Measurements from ENCODE around the gene ENPP6. TPM values are rescaled to one million over a fixed set of nuclear protein-coding genes. Genes with fewer than 3 reads are reported as not detected.

ENPP6 gene
- polyA plus RNA-seq, 1 experiment: not detected

DNA sequence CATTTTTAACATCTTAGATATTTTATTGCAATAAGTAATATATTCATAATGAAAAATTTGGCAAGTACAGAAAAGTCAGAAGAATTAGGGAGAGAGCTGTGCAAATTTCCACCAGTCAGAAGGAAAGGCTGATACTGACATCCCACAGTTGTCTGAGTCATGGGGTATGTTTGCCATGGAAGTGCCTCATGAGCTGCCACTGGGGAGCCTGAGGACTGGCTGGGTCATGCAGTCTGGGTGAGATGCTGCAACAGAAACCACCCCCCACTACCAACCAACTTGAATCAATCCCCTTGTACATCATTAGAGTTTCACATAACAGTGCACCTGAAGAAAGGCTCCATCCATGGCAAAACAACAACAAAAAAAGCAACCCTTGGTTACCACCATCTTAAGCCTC, 45.2 kb upstream of the ENPP6 start:
- DNase-seq (ENCODE audit: low read depth): no peak
- TF ChIP-seq, protein P1, sequence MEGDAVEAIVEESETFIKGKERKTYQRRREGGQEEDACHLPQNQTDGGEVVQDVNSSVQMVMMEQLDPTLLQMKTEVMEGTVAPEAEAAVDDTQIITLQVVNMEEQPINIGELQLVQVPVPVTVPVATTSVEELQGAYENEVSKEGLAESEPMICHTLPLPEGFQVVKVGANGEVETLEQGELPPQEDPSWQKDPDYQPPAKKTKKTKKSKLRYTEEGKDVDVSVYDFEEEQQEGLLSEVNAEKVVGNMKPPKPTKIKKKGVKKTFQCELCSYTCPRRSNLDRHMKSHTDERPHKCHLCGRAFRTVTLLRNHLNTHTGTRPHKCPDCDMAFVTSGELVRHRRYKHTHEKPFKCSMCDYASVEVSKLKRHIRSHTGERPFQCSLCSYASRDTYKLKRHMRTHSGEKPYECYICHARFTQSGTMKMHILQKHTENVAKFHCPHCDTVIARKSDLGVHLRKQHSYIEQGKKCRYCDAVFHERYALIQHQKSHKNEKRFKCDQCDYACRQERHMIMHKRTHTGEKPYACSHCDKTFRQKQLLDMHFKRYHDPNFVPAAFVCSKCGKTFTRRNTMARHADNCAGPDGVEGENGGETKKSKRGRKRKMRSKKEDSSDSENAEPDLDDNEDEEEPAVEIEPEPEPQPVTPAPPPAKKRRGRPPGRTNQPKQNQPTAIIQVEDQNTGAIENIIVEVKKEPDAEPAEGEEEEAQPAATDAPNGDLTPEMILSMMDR (IDR thresholded peaks at IDR 0.05; ENCODE audit: insufficient read depth, low read depth, low read length): no peak
- H3K4me3 ChIP-seq (ENCODE audit: low read depth, low read length): no peak overlapping the region
- no peaks in the 10 kb centered on the region for H3K36me3 ChIP-seq (ENCODE audit: control insufficient read depth, insufficient read depth, low read length)
- POLR2A ChIA-PET: no interaction called here
- CTCF ChIA-PET: interaction anchor here (1.0 to 6.6 kb wide), 8 partner anchors 8 to 280 kb away, joined by 3 to 49 read pairs (median 6); no protein-coding TSS in a partner anchor
- H3K27me3 ChIP-seq (ENCODE audit: control insufficient read depth, insufficient read depth, low read length): no peaks in the 10 kb centered on the region; the same call in 1 of the 2 replicates

DNA sequence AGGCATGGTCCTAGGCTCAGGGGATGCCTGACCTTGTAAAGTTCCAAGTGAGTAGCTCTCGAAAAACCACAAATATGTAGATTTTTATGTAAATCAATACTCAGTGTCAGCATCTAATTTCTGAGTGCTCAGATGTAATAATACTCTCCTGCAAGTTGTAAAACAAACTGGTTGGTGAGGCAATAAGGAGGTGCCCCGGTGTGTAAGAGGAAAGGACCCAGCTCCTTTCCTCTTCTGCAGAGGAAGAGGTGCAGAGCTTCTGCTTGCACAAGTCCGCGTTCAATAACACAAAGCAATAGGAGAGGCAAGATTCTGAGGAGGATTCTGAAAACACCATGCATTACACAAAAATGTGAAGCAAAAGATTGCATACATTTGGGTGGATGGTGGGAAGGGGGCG, 43.6 kb upstream of the ENPP6 start:
- ChIA-PET CTCF (interaction anchor here (0.6 to 6.6 kb wide), 8 partner anchors 9 to 484 kb away, joined by 3 to 39 read pairs (median 4); no protein-coding TSS in a partner anchor), POLR2A (no interaction called here)
- Histone ChIP-seq H3K27me3 (ENCODE audit: control insufficient read depth, insufficient read depth, low read length) (no peaks in the 10 kb centered on the region; the same call in 1 of the 2 replicates), H3K4me3 (ENCODE audit: low read depth, low read length) (no peak overlapping the region), H3K36me3 (ENCODE audit: control insufficient read depth, insufficient read depth, low read length) (no peaks in the 10 kb centered on the region)
- TF ChIP-seq, protein P1 (IDR thresholded peaks at IDR 0.05; ENCODE audit: insufficient read depth, low read depth, low read length): no peak
- DNase-seq (ENCODE audit: low read depth): no peak

- TF ChIP-seq, protein P1 (IDR thresholded peaks at IDR 0.05; ENCODE audit: insufficient read depth, low read depth, low read length): no peak
- POLR2A ChIA-PET: no interaction called here
- Histone ChIP-seq H3K4me3 (ENCODE audit: low read depth, low read length) (no peak overlapping the region), H3K36me3 (ENCODE audit: control insufficient read depth, insufficient read depth, low read length) (no peaks in the 10 kb centered on the region), H3K27me3 (ENCODE audit: control insufficient read depth, insufficient read depth, low read length) (no peaks in the 10 kb centered on the region; the same call in 1 of the 2 replicates)
- no peak for DNase-seq (ENCODE audit: low read depth)
- CTCF ChIA-PET: interaction anchor here (0.8 to 5.7 kb wide), 4 partner anchors 7 to 279 kb away, joined by 3 to 39 read pairs (median 4); no protein-coding TSS in a partner anchor
These were observed 42.2 kb upstream of the ENPP6 start for GRCh38 chr4:184259866-184260265.

DNA sequence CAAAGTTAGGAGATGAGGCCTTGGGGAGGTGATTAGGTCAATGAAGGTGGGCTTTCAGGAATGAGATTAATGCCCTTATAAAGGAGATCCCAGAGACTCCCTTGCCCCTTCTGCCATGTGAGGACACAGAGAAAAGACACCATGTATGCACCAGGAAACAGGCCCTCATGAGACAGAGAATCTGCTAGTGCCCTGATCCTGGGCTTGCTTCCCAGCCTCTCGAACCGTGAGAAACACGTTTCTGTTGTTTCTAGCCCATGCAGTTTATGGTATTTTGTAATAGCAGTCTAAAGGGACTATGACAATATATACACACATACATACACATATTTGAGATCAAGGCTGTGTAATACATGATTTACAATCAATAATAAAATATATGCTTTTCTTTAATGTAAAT, 41.4 kb upstream of the ENPP6 start:
- ChIA-PET CTCF (no interaction called here), POLR2A (no interaction called here)
- H3K4me3 ChIP-seq (ENCODE audit: low read depth, low read length): no peak overlapping the region
- no peaks in the 10 kb centered on the region for H3K36me3 ChIP-seq (ENCODE audit: control insufficient read depth, insufficient read depth, low read length)
- TF ChIP-seq, protein P1 (IDR thresholded peaks at IDR 0.05; ENCODE audit: insufficient read depth, low read depth, low read length): no peak
- no peaks in the 10 kb centered on the region; the same call in 1 of the 2 replicates for H3K27me3 ChIP-seq (ENCODE audit: control insufficient read depth, insufficient read depth, low read length)
- no peak for DNase-seq (ENCODE audit: low read depth)

- no peaks in the 10 kb centered on the region for H3K36me3 ChIP-seq (ENCODE audit: control insufficient read depth, insufficient read depth, low read length)
- CTCF ChIA-PET: interaction anchor here (1.1 kb wide), 1 partner anchor 8 kb away, joined by 5 read pairs; no protein-coding TSS in a partner anchor
- TF ChIP-seq, protein P1 (IDR thresholded peaks at IDR 0.05; ENCODE audit: insufficient read depth, low read depth, low read length): no peak
- no peaks in the 10 kb centered on the region; the same call in 1 of the 2 replicates for H3K27me3 ChIP-seq (ENCODE audit: control insufficient read depth, insufficient read depth, low read length)
- POLR2A ChIA-PET: no interaction called here
- no peak for DNase-seq (ENCODE audit: low read depth)
- no peak overlapping the region for H3K4me3 ChIP-seq (ENCODE audit: low read depth, low read length)
These were observed 38.4 kb upstream of the ENPP6 start for GRCh38 chr4:184255871-184256642.
